Activated T-cell treated with anti-CD3 and anti-CD28 coated beads for 1 hour (primary cell): ENCODE measurements around the gene XPNPEP2.

Experiments
- DNase-seq: peaks from one replicate; pipeline ENCODE4 v3.0.0-alpha.2; 2020; ENCODE audit warnings: low read depth

Gene XPNPEP2

GRCh38 chrX:129800186-129800585 lies 61.4 kb downstream of the XPNPEP2 start:
- DNase-seq, result no peak

GRCh38 chrX:129802863-129803262 lies 64.1 kb downstream of the XPNPEP2 start:
- no peak for DNase-seq

- no peak for DNase-seq
Observed at GRCh38 chrX:129804806-129805205, 66.0 kb downstream of the XPNPEP2 start.

GRCh38 chrX:129808158-129808828 lies 69.5 kb downstream of the XPNPEP2 start:
- no peak for DNase-seq

GRCh38 chrX:129808829-129809796 lies 70.3 kb downstream of the XPNPEP2 start:
- no peak for DNase-seq

- no peak for DNase-seq
Observed at GRCh38 chrX:129813662-129814368, 75.0 kb downstream of the XPNPEP2 start.

- DNase-seq, result no peak
Observed at GRCh38 chrX:129818123-129818522, 79.3 kb downstream of the XPNPEP2 start.
